Activated CD8-positive, alpha-beta memory T cell treated with anti-CD3 and anti-CD28 coated beads for 48 hours (primary cell): Measurements from ENCODE around the gene GMPR2.

ENCODE experiments used
- DNase-seq, 3 experiments: peaks; one replicate each; pipeline ENCODE4 v3.0.0-alpha.2; 2020; ENCODE audit warnings: low read depth in 2 of 3, low spot score in 2 of 3

GMPR2 gene

GRCh38 chr14:24232645-24233537, at the start of gene GMPR2:
TSS of gene GMPR2 (plus strand) at chr14:24232929. CDS start at chr14:24233254, 325 bp downstream.
- no peak for DNase-seq

GRCh38 chr14:24183014-24183481, 49.7 kb upstream of the GMPR2 start:
- no peak for DNase-seq

DNA sequence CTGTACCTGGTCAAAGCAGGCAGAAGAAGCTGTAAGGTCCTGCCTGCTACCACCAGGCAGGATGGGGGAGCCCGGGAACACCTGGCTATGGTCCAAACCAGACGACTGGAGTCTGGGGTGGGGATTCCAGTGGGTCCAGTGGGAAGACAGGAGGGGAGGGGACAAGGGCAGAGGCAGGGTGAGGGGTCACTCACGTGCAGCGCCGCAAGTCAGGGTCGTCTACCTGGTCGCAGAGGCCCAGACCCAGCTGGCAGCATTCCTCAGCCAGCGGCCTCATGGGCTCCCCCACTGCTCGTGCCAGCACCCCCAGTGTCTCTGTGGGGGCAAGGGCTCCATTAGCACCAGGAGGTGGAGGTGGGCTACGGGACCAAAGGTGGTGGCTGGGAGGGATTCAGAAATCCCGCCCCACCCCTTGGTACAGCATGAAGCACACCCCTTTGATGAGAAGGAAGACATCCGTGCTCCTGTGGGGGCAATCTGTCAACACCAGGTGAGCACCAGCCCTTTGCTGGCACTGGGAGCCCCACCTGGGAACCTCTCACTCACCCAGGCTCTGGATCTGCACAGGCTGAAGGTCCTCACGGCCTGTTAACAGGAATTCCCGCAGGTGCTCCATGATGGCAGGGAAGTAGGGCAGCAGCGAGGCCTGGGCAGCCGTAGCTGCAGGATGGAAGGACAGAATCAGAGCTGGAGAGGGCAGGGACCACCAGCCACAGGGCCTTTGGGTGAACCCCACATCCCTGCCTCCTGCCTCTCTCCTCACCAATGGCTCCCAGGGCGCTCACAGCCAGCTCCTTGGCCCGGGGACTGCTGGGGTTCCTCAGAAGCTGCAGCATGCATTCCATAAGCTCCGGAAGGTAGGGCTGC, 48.4 kb upstream of the GMPR2 start:
- no peak for DNase-seq

DNA sequence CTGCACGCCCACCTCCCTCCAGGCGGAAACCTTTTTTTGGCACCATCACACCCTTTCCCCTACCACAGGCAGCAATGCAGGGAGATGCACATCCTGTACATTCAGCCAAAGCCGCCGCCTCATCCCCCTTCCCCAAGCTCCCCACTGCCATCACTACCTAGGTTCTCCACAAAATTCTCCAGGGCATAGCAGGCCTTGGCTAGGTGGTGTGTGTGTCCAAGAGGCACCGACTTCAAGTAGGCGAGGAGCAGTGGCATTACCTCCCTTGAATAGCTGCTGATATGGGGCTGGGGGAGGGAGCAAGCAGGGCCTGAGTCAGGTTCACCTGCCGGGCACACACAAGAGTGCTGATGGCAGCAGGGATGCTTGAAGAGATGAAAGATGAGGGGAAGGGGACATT, 47.7 kb upstream of the GMPR2 start:
- no peak for DNase-seq

DNA sequence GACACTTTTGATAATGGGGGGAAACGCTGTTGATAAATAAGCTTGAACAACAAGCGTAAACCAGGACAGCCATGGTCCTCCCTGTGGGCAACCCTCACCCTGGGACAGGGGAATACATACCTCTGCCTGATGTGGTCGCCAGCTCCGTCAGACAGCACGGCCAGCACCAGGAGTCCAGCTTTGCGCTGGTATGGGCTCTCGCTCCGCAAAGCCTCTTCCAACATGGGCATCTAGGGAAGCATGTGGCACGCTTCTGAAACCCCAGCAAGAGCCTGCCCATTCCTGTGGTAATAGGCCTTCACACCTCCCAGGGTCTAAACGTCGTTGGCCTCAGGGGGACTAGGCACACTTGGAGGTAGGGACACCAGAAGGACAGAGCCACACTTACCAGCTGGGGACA, 47.0 kb upstream of the GMPR2 start:
- DNase-seq = no peak

GRCh38 chr14:24186831-24187538, 45.7 kb upstream of the GMPR2 start:
- no peak for DNase-seq

- DNase-seq = no peak
Measured at GRCh38 chr14:24187539-24187915, 45.2 kb upstream of the GMPR2 start.

DNA sequence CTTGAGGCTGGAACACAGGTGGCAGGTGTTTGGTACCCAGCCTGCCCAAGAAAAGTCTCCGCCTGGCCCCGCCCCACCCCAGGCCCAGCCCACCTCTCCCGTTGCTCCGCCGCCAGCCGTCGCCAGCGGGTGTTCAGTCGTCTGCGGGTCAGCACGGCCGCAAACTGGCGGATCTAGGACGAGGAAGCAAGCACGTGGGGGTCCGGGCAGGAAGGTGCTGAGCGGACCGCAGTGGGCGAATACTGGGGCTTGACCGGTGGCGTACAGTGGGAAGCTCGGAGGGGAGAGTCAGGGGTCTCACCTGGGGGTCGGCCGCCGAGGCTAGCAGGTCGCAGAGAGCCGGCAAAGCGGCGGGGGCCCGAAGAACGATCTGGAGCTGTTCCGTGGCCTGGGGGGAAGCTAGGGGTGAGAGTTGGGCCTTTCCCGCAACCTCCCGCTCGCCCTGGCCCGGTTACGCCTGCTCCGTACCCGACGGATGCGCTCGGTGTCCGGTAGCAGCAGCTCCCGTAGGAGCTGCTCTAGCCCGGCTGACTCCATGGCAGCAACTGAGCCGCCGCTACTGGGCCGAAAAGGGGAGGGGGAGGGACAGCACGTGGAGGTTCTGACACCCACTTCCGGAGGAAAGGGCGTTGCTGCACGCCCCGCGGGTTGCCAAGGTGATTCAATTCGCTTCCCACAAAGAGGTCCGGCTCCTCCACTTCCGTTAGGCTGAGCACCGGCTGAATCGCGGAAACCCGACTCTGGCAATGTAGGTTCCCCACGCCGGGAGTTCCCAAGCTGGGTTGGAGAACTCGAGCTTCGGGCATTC, 44.3 kb upstream of the GMPR2 start, which contains the start of gene IPO4:
IPO4 (minus strand) TSS at position 566 of the 808 bp plus-strand sequence; CDS start at position 537, 29 bp downstream.
- DNase-seq = peak; percentile 71 to 90 (median 86)

DNA sequence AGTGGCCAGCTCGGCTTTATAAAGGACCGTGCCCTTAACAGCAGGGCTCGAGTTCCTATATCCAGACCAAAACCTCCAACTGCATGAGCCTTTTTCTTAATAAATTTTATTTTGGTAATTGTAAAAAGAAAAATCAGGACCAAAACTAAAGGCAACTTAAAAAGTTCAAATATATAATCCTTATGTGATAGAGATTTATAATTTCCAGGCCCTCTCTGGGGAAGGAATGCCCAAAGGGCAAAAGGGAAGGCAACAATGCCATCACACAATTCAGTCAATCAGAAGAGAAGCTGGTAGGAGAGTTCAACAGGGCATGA, 43.7 kb upstream of the GMPR2 start:
- no peak for DNase-seq

- no peak for DNase-seq
Measured at GRCh38 chr14:24189460-24189859, 43.3 kb upstream of the GMPR2 start.

DNA sequence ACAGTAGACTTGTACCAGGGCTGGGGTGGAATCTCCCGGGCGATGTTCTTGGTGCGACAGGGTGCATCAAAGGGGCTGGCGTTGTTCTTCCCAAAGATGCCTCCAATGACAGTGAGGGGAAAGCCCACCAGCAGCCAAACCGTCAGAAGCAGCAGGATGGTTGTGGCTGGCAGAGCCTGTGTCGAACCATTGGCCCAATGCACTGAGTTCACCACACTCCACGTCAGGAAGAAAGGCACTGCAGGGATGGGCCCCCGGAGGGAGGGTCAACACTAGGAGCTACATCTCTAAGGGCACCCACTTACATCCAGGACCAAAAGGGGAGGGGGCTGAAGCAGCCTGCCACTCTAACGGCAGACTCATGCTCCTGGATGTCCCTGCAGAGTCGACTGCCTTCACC, 42.3 kb upstream of the GMPR2 start:
- no peak for DNase-seq

DNA sequence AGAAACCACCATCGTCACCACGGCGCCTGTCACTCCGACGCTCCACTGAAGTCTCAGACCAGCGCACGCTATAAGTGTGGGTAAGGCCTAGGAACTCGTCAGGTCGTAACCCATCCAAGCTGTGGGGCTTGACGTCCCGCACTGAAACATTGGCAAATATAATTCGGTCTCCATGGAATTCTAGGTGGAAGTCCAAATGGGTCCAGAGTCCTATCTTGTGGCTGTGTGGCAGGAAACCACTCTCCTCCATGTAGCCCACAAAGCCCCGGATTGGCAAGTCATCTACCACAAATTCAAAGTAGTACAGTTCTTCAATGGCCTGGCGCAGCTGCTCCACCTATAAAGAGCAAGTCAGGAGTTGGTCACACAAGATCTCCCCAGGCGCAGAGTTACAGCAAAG, 39.8 kb upstream of the GMPR2 start:
- DNase-seq = no peak

- no peak for DNase-seq
Measured at GRCh38 chr14:24194186-24194872, 38.4 kb upstream of the GMPR2 start.

- no peak for DNase-seq
Measured at GRCh38 chr14:24194873-24195185, 37.9 kb upstream of the GMPR2 start.

DNA sequence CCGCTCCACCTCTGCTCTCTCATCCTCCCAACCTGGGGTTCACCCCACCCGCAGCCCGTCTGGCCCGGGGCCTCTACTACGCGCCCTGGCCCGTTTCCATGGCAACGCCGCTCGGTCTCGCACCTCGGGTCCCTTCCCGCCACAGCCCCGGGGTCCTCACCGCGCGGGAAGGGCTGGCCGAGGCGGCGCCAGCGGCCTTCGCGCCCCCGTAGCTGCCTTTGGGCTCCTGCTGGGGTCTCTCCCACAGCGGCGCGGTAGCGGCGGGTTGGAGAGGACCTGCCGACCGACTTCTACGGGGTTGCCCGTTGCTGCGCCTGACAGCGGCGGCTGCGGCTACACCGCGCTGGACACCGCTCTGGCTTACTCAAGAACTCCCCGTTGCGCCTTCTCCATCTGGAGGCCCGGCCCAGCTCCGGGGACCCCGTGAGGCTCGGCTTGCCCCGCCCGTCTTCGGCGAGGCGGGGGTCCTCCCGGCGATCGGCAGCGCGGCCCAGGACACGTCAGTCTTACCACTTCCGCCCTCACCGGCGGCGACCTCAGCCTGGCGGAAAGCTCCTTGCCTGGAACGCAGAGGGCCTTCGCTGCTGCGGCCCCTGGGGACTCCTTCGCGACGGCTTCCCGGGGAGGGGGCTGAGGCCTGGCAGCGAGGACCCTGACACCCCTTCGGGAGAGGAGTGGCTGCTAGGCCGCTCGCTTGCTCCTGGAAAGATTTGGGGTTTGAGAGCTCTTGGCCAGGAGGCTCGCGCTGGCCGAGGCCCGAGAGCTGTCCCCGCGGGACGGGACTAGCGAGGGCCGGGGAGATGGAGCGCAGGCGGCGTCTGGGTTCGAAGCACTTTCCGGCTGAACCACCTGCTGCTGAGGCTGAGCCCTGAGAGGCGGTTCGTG, 37.3 kb upstream of the GMPR2 start, which contains the start of gene TM9SF1:
TM9SF1 (minus strand) TSS at position 256 of the 885 bp plus-strand sequence. CDS start 422 bp downstream, outside the sequence.
- peak; percentile 72 to 84 (median 75) for DNase-seq

DNA sequence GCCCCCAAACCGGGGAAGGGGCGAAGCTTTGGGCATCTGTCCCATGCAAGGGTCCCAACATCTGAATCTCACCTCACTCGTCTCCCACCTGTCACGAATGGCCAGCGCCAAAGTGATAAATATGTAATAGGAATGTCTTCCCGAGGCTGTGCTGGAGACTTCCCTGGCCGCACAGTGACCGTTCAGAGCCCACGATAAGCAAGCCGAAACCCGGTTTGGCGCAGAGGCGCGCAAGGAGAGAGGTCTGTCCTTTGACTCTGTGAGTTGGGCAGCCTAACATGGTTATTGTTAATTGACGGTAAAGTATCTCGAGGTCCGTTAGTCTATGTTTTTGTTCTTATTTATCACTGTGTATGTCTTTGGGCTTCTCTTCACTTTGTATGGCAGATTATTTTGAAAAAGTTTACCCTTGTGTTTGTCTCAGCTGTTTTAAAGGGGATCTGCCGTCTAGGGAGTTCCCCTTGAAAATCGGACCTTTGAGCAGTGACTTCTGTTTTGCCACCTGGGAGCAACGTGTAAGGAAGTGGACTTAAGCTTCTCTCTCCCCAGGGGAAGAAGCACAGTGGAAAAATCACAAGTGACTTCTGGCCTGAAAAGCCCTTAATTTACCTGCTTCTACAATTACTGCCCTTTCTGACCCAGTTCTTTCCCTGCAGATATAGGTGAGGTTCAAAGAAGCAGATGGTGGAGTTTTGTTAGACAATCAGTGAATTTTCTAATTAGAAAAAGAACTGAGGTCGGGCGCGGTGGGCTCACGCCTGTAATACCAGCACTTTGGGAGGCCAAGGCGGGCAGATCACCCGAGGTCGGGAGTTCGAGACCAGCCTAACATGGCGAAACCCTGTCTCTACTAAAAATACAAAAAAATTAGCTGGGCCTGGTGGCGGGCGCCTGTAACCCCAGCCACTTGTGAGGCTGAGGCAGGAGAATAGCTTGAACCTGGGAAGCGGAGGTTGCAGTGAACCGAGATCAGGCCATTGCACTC, 36.4 kb upstream of the GMPR2 start:
- no peak for DNase-seq

DNA sequence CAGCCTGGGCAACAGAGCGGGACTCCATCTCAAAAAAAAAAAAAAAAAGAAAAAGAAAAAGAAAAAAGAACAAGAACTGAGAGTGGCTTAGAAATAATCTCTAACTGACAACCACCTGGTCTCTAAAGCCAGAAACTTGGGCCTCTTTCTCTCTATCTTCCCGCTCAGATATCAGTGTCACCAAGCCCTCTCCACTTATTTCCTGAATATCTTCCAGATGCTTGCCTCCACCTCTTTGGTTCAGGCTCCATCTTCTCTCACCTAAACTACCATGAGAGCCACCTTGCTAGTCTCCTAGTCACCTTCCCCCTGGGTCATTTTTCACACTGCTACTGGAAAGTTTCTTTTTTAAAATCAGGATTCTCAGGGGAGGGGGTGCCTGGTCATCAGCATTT, 35.7 kb upstream of the GMPR2 start:
- no peak for DNase-seq
